GM12878 (cell line): Measurements from ENCODE around the gene C16orf46. TPM values are rescaled to one million over a fixed set of nuclear protein-coding genes. Genes with fewer than 3 reads are reported as not detected.

Experiments used
- ATAC-seq: fragments of 200-7000 bp; cut with Tn5 transposase; 3 replicates; pipeline ENCODE4 v1.9.1; 2020; ENCODE audit warnings: mild to moderate bottlenecking, moderate library complexity
- BruUV-seq: library from RNA; stranded (reverse); fragments of 400-500 nt; replicated peaks from 2 replicates; lab custom pipeline; 2021; lab: Mats Ljungman, UMichigan
- CTCF ChIA-PET: fragments of 300-600 bp; sonication (Branson Sonifier 250); formaldehyde crosslinking; extraction: SDS; loops from one replicate; lab custom pipeline; 2021; ENCODE audit warnings: inconsistent platforms; lab: Yijun Ruan, JAX
- POLR2A ChIA-PET: fragments of 350-600 bp; formaldehyde crosslinking; extraction: SDS; loops from one replicate; lab custom pipeline; 2021; ENCODE audit warnings: inconsistent platforms; lab: Charles Lee
- RAD21 ChIA-PET: fragments of 300-600 bp; sonication (Branson Sonifier 250); formaldehyde crosslinking; loops from one replicate; lab custom pipeline; 2023; ENCODE audit warnings: antibody characterized with exemption; ENCODE audit not compliant: unreplicated experiment; lab: Charles Lee
- SMC1A ChIA-PET: fragments of 300-600 bp; sonication (Branson Sonifier 250); formaldehyde crosslinking; loops from one replicate; lab custom pipeline; 2023; ENCODE audit not compliant: unreplicated experiment, uncharacterized antibody; lab: Charles Lee
- DNase-seq: peaks from one replicate; pipeline ENCODE4 v3.0.0-alpha.2; 2011; ENCODE audit warnings: low read depth, low spot score
- FAIRE-seq: peaks from 3 replicates; lab custom pipeline; 2011; peaks lifted over from hg19 to GRCh38; lab: Jason Lieb, UNC
- H2AFZ ChIP-seq: 2 replicates; pipeline ENCODE4 v1.6.0; 2011; ENCODE audit warnings: low read depth, low read length, control low read depth; ENCODE audit not compliant: control insufficient read depth
- H3K27ac ChIP-seq: 2 replicates; pipeline ENCODE4 v1.5.1; 2011; ENCODE audit warnings: control low read depth; ENCODE audit not compliant: control insufficient read depth, insufficient read depth
- H3K27me3 ChIP-seq, 2 experiments: replicated peaks in 1 of 2; 2 replicates each; pipeline versions ENCODE4 v1.6.0 to v1.6.1; 2011; ENCODE audit warnings: low read length in 1 of 2; ENCODE audit not compliant: control insufficient read depth in 2 of 2, insufficient read depth in 2 of 2
- H3K36me3 ChIP-seq, 2 experiments: 2 replicates each; pipeline ENCODE4 v1.5.1; 2011; ENCODE audit warnings: low read length in 1 of 2; ENCODE audit not compliant: control insufficient read depth in 2 of 2, insufficient read depth in 2 of 2
- H3K4me1 ChIP-seq: 2 replicates; pipeline ENCODE4 v1.6.1; 2011; ENCODE audit warnings: mild to moderate bottlenecking, low read length, moderate library complexity, mixed read lengths; ENCODE audit not compliant: control insufficient read depth, insufficient read depth
- H3K4me2 ChIP-seq: 2 replicates; pipeline ENCODE4 v1.6.0; 2011; ENCODE audit warnings: control low read depth; ENCODE audit not compliant: control insufficient read depth, insufficient read depth
- H3K4me3 ChIP-seq: fragments of 200-600 bp; sonication (generic); 2 replicates; pipeline ENCODE4 v1.5.1; 2016
- H3K79me2 ChIP-seq: 2 replicates; pipeline ENCODE4 v1.6.0; 2011; ENCODE audit warnings: low read length; ENCODE audit not compliant: control insufficient read depth, insufficient read depth
- H3K9ac ChIP-seq: 2 replicates; pipeline ENCODE4 v1.8.0; 2011; ENCODE audit warnings: low read length, control low read depth, mixed read lengths; ENCODE audit not compliant: control insufficient read depth, insufficient read depth
- H3K9me3 ChIP-seq: replicated peaks from 3 replicates; pipeline ENCODE4 v1.5.1; 2011; ENCODE audit warnings: mild to moderate bottlenecking, low read length; ENCODE audit not compliant: control insufficient read depth, insufficient read depth
- H4K20me1 ChIP-seq: 2 replicates; pipeline ENCODE4 v1.6.0; 2011; ENCODE audit not compliant: control insufficient read depth, insufficient read depth
- CHD1 ChIP-seq: IDR thresholded peaks from 2 replicates; pipeline ENCODE4 v1.6.1; 2012; ENCODE audit warnings: low read depth, low read length, improper control_type of control experiment
- ELK1 ChIP-seq: IDR thresholded peaks from 2 replicates; pipeline ENCODE4 v1.6.1; 2012; ENCODE audit warnings: low read depth, low read length, improper control_type of control experiment
- HDGF ChIP-seq: fragments of 450-650 bp; IDR thresholded peaks from 2 replicates; pipeline ENCODE4 v1.6.1; 2016; ENCODE audit warnings: antibody characterized with exemption
- MYC ChIP-seq: IDR thresholded peaks from 2 replicates; pipeline ENCODE4 v1.6.1; 2011; ENCODE audit warnings: mild to moderate bottlenecking, low read length, moderate library complexity, inconsistent platforms; ENCODE audit not compliant: insufficient read depth, insufficient replicate concordance, insufficient read length, severe bottlenecking
- SRF ChIP-seq, 2 experiments: IDR thresholded peaks; 2 replicates each; pipeline ENCODE4 v1.6.1; 2011; ENCODE audit warnings: low read depth in 2 of 2, low read length in 2 of 2, mild to moderate bottlenecking in 1 of 2, moderate library complexity in 1 of 2
- WRNIP1 ChIP-seq: IDR thresholded peaks from 2 replicates; pipeline ENCODE4 v1.6.1; 2011; ENCODE audit warnings: low read depth, low read length, improper control_type of control experiment, borderline replicate concordance
- ZNF274 ChIP-seq: IDR thresholded peaks from one replicate; pipeline ENCODE4 v1.8.0; 2011; ENCODE audit not compliant: insufficient read length, insufficient read depth
- ZZZ3 ChIP-seq: IDR thresholded peaks from 2 replicates; pipeline ENCODE4 v1.6.1; 2011; ENCODE audit warnings: low read depth; ENCODE audit not compliant: control insufficient read depth, insufficient read length
- WGBS: methylation state at CpG from one replicate; pipeline ENCODE4 v1.1.6; 2016; ENCODE audit warnings: low lambda C conversion rate; ENCODE audit not compliant: insufficient replicate concordance, insufficient coverage; ENCODE audit errors: missing lambda C conversion rate; 5-methylcytosine and 5-hydroxymethylcytosine counted together
- in situ Hi-C: fragments of 300-500 bp; cut with MboI; formaldehyde crosslinking; loops from 9 replicates; pipeline ENCODE4 v1.14.3; 2018; ENCODE audit warnings: mixed read lengths
- intact Hi-C: fragments of 100-400 bp; cut with micrococcal nuclease; formaldehyde crosslinking; loops from one replicate; pipeline ENCODE4 v1.14.2; 2022; ENCODE audit not compliant: unreplicated experiment
- polyA plus RNA-seq, 11 experiments: library from polyadenylated mRNA; depleted of rRNA in 4 of 11; unstranded in 6 of 11; stranded (reverse) in 5 of 11; fragments of >200 nt; fragmentation: Nextera tagmentation in 4 of 11; fragmentation: Illumina TruSeq in 1 of 11; extraction: Ambion mirVana in 4 of 11; extraction: Trizol in 1 of 11; gene quantifications; 1 replicate in 1 of 11; 2 replicates in 10 of 11; pipeline versions ENCODE4 v1.2.1 to v1.2.3, GENCODE V29; 2011 to 2016; ENCODE audit warnings: inconsistent platforms in 2 of 11, missing spikeins in 2 of 11, low read depth in 1 of 11
- total RNA-seq, 4 experiments: library from RNA; depleted of rRNA in 3 of 4; stranded (reverse); fragments of >200 nt in 3 of 4; fragmentation: Illumina TruSeq in 1 of 4; extraction: Trizol in 1 of 4; gene quantifications; 2 replicates each; pipeline versions ENCODE4 v1.2.1 to v1.2.3, GENCODE V29; 2013 to 2021
- TF ChIP-seq, protein P1 (sequence below): fragments of 450-650 bp; formaldehyde crosslinking; IDR thresholded peaks from 2 replicates; pipeline ENCODE4 v1.5.0; 2022; ENCODE audit warnings: mild to moderate bottlenecking, missing genetic modification characterization

The C16orf46 gene
- total and polyA plus RNA-seq, 10 of the 15 experiments (the other 5 are each of a cell fraction or from before 2014, with no cell fraction given): 0.04 to 0.46 (median 0.14) TPM; not detected in 6

GRCh38 chr16:81080233-81080632 lies 3.2 kb upstream of the C16orf46 start:
- FAIRE-seq (no peak), DNase-seq (no peak), ATAC-seq (no peak)
- Histone ChIP-seq H4K20me1 (no peaks in the 10 kb centered on the region), H3K4me1 (peaks cover 5% of the 10 kb centered on the region), H3K27me3 (no peaks in the 10 kb centered on the region), H3K36me3 (no peaks in the 10 kb centered on the region; a peak in 1 of 4 replicates), H3K9ac (no peak overlapping the region), H3K9me3 (no peaks in the 10 kb centered on the region), H3K4me2 (no peak overlapping the region), H3K4me3 (no peak overlapping the region), H3K79me2 (no peaks in the 10 kb centered on the region), H2AFZ (no peak overlapping the region), H3K27ac (no peak overlapping the region)
- ChIA-PET SMC1A (no interaction called here), CTCF (no interaction called here), POLR2A (no interaction called here), RAD21 (no interaction called here)
- no TSS peak for BruUV-seq
- WGBS: 89% methylated on average over 1 of the region's 1 CpG
- intact Hi-C loops (no loop called here), in situ Hi-C loops (no loop called here)
- no peak for TF ChIP-seq ZNF274

DNA sequence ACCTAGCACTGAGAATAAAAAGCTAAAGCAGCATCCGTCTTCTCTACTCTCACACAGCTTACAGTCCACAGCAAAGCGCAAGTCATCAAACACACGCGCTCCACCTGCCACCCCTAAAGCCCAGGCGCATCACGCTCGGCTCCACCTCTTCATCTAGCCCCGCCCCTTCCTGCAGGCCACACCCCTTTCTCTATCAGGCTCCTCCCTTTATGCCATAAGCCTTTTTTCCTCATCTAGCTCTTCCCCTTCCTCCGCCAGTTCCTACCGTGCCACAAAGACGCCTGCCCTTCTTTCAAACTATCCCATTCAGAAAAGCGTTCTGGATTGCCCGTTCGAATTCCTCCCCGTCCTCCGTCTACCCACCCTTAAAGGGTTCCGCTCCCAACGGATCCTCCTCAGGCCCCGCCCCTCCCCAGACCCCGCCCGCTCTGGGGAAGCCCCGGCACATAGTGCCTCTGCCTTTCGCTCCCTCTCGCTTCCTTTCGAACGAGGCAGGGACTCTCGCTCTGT lies 417 bp downstream of the C16orf46 start:
- Histone ChIP-seq H3K9me3 (no peaks in the 10 kb centered on the region), H3K4me2 (peak overlapping the region; percentile 80), H2AFZ (peak overlapping the region; percentile 95), H3K27me3 (no peaks in the 10 kb centered on the region), H3K4me3 (peak overlapping the region; percentile 78), H3K36me3 (no peaks in the 10 kb centered on the region; a peak in 1 of 4 replicates), H3K79me2 (no peaks in the 10 kb centered on the region), H3K27ac (peak overlapping the region; percentile 69), H4K20me1 (no peaks in the 10 kb centered on the region), H3K4me1 (peaks cover 5% of the 10 kb centered on the region), H3K9ac (peak overlapping the region; percentile 76)
- CTCF ChIA-PET: interaction anchor here (0.7 to 2.9 kb wide), 9 partner anchors 31 to 647 kb away, joined by 3 to 13 read pairs (median 4); partner anchors contain the start of gene ATMIN
- SMC1A ChIA-PET: interaction anchor here (1.2 to 1.6 kb wide), 7 partner anchors 10 to 79 kb away, joined by 3 to 5 read pairs (median 4); partner anchors contain the start of gene ATMIN
- ATAC-seq (peak; percentile 91), DNase-seq (no peak), FAIRE-seq (no peak)
- 1% methylated on average over 27 of the region's 27 CpGs for WGBS
- BruUV-seq: no TSS peak
- intact Hi-C loops: loop anchor here (1.0 to 2.0 kb wide), 3 partner anchors 20 to 69 kb away; partner anchors contain the start of genes CENPN and GCSH
- POLR2A ChIA-PET: interaction anchor here (0.8 to 1.9 kb wide), 9 partner anchors 15 to 238 kb away, joined by 3 to 9 read pairs (median 4); partner anchors contain the start of genes ATMIN, CENPN, CMC2 and GAN
- RAD21 ChIA-PET: interaction anchor here (1.0 to 2.9 kb wide), 4 partner anchors 9 to 72 kb away, joined by 3 to 20 read pairs (median 6); partner anchors contain the start of gene ATMIN
- in situ Hi-C loops: no loop called here
- TF ChIP-seq WRNIP1 (0 out of 2 replicates have a peak, but pooled peaks have one; percentile 73), MYC (no peak), SRF (IDR thresholded peaks at IDR 0.05; ENCODE audit: low read depth in 2 of 2, low read length in 2 of 2) (no peak), ELK1 (0 out of 2 replicates have a peak, but pooled peaks have one; percentile 18), CHD1 (0 out of 2 replicates have a peak, but pooled peaks have one; percentile 54), HDGF (peak; percentile 96), ZZZ3 (no peak)
- TF ChIP-seq, protein P1, sequence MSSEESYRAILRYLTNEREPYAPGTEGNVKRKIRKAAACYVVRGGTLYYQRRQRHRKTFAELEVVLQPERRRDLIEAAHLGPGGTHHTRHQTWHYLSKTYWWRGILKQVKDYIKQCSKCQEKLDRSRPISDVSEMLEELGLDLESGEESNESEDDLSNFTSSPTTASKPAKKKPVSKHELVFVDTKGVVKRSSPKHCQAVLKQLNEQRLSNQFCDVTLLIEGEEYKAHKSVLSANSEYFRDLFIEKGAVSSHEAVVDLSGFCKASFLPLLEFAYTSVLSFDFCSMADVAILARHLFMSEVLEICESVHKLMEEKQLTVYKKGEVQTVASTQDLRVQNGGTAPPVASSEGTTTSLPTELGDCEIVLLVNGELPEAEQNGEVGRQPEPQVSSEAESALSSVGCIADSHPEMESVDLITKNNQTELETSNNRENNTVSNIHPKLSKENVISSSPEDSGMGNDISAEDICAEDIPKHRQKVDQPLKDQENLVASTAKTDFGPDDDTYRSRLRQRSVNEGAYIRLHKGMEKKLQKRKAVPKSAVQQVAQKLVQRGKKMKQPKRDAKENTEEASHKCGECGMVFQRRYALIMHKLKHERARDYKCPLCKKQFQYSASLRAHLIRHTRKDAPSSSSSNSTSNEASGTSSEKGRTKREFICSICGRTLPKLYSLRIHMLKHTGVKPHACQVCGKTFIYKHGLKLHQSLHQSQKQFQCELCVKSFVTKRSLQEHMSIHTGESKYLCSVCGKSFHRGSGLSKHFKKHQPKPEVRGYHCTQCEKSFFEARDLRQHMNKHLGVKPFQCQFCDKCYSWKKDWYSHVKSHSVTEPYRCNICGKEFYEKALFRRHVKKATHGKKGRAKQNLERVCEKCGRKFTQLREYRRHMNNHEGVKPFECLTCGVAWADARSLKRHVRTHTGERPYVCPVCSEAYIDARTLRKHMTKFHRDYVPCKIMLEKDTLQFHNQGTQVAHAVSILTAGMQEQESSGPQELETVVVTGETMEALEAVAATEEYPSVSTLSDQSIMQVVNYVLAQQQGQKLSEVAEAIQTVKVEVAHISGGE: peak; percentile 74
